ENCODE measurements around the gene DGKG. TPM values are rescaled to one million over a fixed set of nuclear protein-coding genes. Genes with fewer than 3 reads are reported as not detected.

Gene DGKG
- total RNA-seq, 2 experiments from 2014 or later, result 0.19 to 0.54 TPM

DNA sequence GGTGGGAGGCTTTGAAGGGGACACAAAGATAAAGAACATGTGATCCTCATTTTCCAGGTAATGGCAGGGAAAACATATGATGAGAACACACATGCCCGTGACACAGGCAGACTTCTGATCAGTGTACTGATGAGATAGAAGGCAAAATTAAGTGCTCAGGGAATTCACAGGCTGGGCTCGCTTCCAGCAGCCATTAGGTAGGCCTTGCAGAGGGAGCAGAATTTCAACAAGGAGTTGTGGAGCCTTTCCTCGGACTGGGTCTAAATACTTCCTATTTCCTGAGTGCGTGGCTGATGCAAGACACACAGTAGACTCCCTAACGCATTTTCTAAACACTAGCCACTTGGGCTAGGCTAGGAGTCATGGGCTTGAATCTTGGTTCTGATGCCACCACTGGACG lies 179.2 kb downstream of the DGKG start:
- Mint-ChIP-seq H3K36me3 (no peaks in the 10 kb centered on the region), H3K4me1 (peaks cover 23% of the 10 kb centered on the region), H3K27me3 (peaks cover 5% of the 10 kb centered on the region), H3K9me3 (peaks cover 2% of the 10 kb centered on the region), H3K27ac (no peak overlapping the region), H3K4me3 (no peak overlapping the region)
- POLR2A ChIA-PET, result no interaction called here
- ATAC-seq (ENCODE audit: low read depth) (no peak), DNase-seq (no peak)

- DNase-seq, result no peak
- H3K9me3 Mint-ChIP-seq, result no peaks in the 10 kb centered on the region
- H3K27ac Mint-ChIP-seq, result no peak overlapping the region
- peaks cover 10% of the 10 kb centered on the region for H3K27me3 Mint-ChIP-seq
- no peak for ATAC-seq (ENCODE audit: low read depth)
- H3K4me1 Mint-ChIP-seq, result peaks cover 19% of the 10 kb centered on the region
- H3K36me3 Mint-ChIP-seq, result no peaks in the 10 kb centered on the region
- POLR2A ChIA-PET, result no interaction called here
- H3K4me3 Mint-ChIP-seq, result no peak overlapping the region
Observed at GRCh38 chr3:186181901-186182300, 180.1 kb downstream of the DGKG start.

- DNase-seq (no peak), ATAC-seq (ENCODE audit: low read depth) (no peak)
- peaks cover 9% of the 10 kb centered on the region for H3K27me3 Mint-ChIP-seq
- H3K4me3 Mint-ChIP-seq, result no peak overlapping the region
- POLR2A ChIA-PET, result no interaction called here
- H3K36me3 Mint-ChIP-seq, result no peaks in the 10 kb centered on the region
- no peaks in the 10 kb centered on the region for H3K9me3 Mint-ChIP-seq
- H3K27ac Mint-ChIP-seq, result no peak overlapping the region
- peaks cover 14% of the 10 kb centered on the region for H3K4me1 Mint-ChIP-seq
Observed at GRCh38 chr3:186180891-186181481, 181.0 kb downstream of the DGKG start.

DNA sequence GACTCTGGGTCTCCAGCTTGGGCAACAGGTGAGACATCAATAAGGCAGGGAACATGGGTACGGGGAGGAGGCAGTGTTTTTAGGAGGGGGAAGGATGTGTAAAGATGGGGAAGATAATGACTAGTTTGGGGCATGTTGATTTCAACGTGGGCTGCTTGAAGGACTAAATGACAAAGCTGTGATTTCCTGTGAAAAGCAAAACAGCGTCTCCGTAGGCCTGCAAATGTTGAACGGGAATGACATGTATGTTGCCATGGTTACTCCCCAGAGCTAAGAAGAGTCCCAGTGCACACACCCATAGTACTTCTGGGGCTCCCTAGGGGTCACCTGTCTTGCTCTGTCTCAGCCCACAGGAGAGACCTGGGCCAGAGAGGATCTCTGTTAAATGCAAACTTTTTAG lies 181.9 kb downstream of the DGKG start:
- H3K27me3 Mint-ChIP-seq, result peaks cover 9% of the 10 kb centered on the region
- no peak for ATAC-seq (ENCODE audit: low read depth)
- POLR2A ChIA-PET, result no interaction called here

DNA sequence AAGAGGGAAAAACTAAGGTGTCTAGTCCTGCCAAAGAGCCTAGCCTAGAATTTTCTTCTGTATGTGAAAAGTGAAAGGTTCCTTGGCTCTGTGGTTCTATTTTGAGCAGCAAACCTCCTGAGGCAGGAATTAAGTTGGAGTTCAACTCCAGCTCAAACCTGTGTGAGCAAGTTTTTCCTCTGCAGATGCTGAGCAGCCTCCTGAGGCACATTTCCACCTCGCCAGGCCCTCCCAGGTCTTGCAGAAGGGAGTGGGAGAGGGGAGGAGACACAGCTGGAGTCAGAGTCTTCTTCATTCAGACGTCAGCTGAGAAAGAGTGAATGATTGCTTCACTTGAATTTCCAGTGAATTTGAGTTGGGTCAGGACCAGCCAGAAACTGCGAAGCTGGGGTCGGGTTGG lies 183.6 kb downstream of the DGKG start:
- no peak overlapping the region for H3K4me3 Mint-ChIP-seq

More for the DNA sequence above, 181.9 kb downstream of the DGKG start:
- H3K4me3 Mint-ChIP-seq, result no peak overlapping the region
- H3K36me3 Mint-ChIP-seq, result no peaks in the 10 kb centered on the region
- peaks cover 9% of the 10 kb centered on the region for H3K4me1 Mint-ChIP-seq
- no peak overlapping the region for H3K27ac Mint-ChIP-seq
- no peak for DNase-seq
- no peaks in the 10 kb centered on the region for H3K9me3 Mint-ChIP-seq

DNA sequence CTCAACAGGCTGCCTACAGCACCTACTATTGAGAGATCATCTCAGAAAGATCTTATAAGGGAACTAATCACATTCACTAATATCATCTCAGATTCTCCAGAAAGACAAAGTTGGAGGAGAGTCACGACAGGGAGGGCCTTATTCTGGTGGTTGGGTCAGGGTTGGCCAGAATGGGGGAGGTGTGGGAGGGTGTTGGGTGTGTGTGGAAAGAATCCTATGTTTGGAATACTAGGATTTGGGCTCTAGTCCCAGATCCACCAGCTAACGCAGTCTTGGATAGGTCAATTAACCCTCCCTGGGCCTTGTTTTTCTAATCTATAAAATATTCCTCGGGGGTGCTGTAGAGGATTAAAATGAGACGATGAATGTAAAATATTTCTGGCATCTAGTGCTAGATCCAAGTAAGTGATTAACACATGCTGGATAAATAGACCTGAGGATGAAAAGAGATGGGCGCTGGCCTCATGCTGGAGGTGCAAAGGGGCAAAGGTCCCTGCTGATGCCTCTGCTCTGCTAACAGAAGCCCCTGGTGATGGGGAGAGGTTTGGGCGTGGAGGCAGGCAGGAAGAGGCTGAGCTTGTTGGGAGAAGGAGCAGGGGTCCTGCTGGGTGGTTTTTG lies 185.6 kb downstream of the DGKG start:
- no peak for DNase-seq
- Mint-ChIP-seq H3K4me3 (no peak overlapping the region), H3K9me3 (no peaks in the 10 kb centered on the region), H3K4me1 (peaks cover 2% of the 10 kb centered on the region), H3K27me3 (peaks cover 9% of the 10 kb centered on the region), H3K36me3 (no peaks in the 10 kb centered on the region), H3K27ac (no peak overlapping the region)
- ATAC-seq (ENCODE audit: low read depth), result no peak
- POLR2A ChIA-PET, result no interaction called here

More for the DNA sequence above, 183.6 kb downstream of the DGKG start:
- POLR2A ChIA-PET, result no interaction called here
- Mint-ChIP-seq H3K27ac (no peak overlapping the region), H3K9me3 (no peaks in the 10 kb centered on the region), H3K4me1 (peaks cover 3% of the 10 kb centered on the region), H3K27me3 (peaks cover 9% of the 10 kb centered on the region), H3K36me3 (no peaks in the 10 kb centered on the region)
- DNase-seq (no peak), ATAC-seq (ENCODE audit: low read depth) (no peak)

GRCh38 chr3:186173224-186173815 lies 188.7 kb downstream of the DGKG start:
- DNase-seq (no peak), ATAC-seq (ENCODE audit: low read depth) (no peak)
- no peak overlapping the region for H3K27ac Mint-ChIP-seq
- POLR2A ChIA-PET, result no interaction called here
- H3K36me3 Mint-ChIP-seq, result peaks cover 1% of the 10 kb centered on the region
- H3K9me3 Mint-ChIP-seq, result peaks cover 3% of the 10 kb centered on the region
- no peaks in the 10 kb centered on the region for H3K4me1 Mint-ChIP-seq
- no peak overlapping the region for H3K4me3 Mint-ChIP-seq
- H3K27me3 Mint-ChIP-seq, result peaks cover 12% of the 10 kb centered on the region

DNA sequence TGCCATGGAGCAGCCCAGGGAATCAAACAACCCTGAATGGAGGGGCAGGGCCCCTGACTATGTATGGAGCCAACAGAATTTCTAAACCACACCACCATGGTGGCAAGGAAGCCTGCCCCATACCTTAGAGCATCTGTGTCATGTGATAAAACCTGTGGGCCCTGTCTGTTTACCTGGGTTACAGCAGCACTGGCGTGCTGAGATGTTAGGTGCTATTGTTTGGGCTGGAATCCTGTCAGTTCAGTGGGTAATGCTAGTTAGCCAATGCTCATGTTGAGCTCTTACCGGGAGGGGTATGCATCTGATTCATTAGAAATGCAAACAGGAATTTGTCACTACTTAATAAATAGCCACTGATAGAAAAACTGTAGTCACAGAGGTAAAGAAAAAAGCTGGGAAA lies 189.7 kb downstream of the DGKG start:
- DNase-seq, result no peak
- no peak for ATAC-seq (ENCODE audit: low read depth)
- Mint-ChIP-seq H3K4me1 (no peaks in the 10 kb centered on the region), H3K9me3 (peaks cover 6% of the 10 kb centered on the region), H3K36me3 (peaks cover 1% of the 10 kb centered on the region), H3K27ac (no peak overlapping the region), H3K27me3 (peaks cover 16% of the 10 kb centered on the region), H3K4me3 (no peak overlapping the region)
- POLR2A ChIA-PET, result no interaction called here

DNA sequence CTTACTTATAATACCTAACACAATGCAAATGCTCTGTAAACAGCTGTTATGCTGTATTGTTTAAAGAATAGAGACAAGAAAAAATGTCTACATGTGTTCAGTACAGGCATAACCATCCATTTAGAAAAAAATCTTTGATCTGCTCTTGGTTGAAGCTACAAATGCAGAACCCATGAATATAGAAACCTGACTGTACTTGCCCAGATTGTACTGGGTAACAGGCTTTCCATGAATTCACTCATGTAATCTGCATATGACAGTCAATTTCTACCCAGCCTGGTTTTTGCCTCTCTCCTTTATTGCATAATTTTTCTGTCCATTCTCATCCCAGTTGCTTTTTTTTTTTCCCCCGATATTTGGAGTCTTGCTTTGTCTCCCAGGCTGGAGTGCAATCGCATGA lies 190.5 kb downstream of the DGKG start:
- Mint-ChIP-seq H3K36me3 (peaks cover 1% of the 10 kb centered on the region), H3K27me3 (peaks cover 13% of the 10 kb centered on the region), H3K4me1 (no peaks in the 10 kb centered on the region), H3K9me3 (peaks cover 6% of the 10 kb centered on the region), H3K27ac (no peak overlapping the region), H3K4me3 (no peak overlapping the region)
- ATAC-seq (ENCODE audit: low read depth) (no peak), DNase-seq (no peak)
- POLR2A ChIA-PET, result no interaction called here

GRCh38 chr3:186170516-186170915 lies 191.5 kb downstream of the DGKG start:
- no peak overlapping the region for H3K27ac Mint-ChIP-seq
- POLR2A ChIA-PET, result no interaction called here
- H3K4me3 Mint-ChIP-seq, result no peak overlapping the region

DNA sequence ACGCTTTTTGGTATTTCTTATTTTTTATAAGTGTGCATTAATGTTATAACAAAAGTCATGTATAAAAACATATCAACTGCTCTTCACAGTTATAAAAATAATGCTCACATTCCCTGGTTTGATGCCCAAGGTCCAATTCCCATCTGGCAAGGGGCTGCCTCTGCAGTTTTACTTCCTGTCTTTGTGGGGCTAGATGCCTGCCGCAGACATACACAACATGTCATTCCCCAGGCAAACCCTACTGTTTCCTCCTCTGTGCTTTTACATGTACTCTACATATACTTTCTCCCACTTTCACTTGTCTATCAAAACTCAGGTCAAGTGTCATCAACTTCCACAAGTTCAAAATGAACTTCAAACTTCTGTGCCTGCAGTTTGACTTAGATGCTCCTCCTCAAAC lies 192.7 kb downstream of the DGKG start:
- H3K27me3 Mint-ChIP-seq, result peaks cover 23% of the 10 kb centered on the region
- ATAC-seq (ENCODE audit: low read depth) (no peak), DNase-seq (no peak)
- peaks cover 1% of the 10 kb centered on the region for H3K36me3 Mint-ChIP-seq
- no peak overlapping the region for H3K27ac Mint-ChIP-seq
- H3K4me3 Mint-ChIP-seq, result no peak overlapping the region
- peaks cover 6% of the 10 kb centered on the region for H3K9me3 Mint-ChIP-seq
- POLR2A ChIA-PET, result no interaction called here
- peaks cover 2% of the 10 kb centered on the region for H3K4me1 Mint-ChIP-seq

More at GRCh38 chr3:186170516-186170915, 191.5 kb downstream of the DGKG start:
- DNase-seq, result no peak
- ATAC-seq (ENCODE audit: low read depth), result no peak
- H3K4me1 Mint-ChIP-seq, result peaks cover 2% of the 10 kb centered on the region
- peaks cover 1% of the 10 kb centered on the region for H3K36me3 Mint-ChIP-seq
- peaks cover 17% of the 10 kb centered on the region for H3K27me3 Mint-ChIP-seq
- peaks cover 6% of the 10 kb centered on the region for H3K9me3 Mint-ChIP-seq

- Mint-ChIP-seq H3K36me3 (peaks cover 1% of the 10 kb centered on the region), H3K4me1 (peaks cover 2% of the 10 kb centered on the region), H3K4me3 (no peak overlapping the region), H3K9me3 (peaks cover 6% of the 10 kb centered on the region), H3K27me3 (peaks cover 23% of the 10 kb centered on the region), H3K27ac (no peak overlapping the region)
- DNase-seq (no peak), ATAC-seq (ENCODE audit: low read depth) (no peak)
- POLR2A ChIA-PET, result no interaction called here
Observed at GRCh38 chr3:186168976-186169375, 193.1 kb downstream of the DGKG start.

DNA sequence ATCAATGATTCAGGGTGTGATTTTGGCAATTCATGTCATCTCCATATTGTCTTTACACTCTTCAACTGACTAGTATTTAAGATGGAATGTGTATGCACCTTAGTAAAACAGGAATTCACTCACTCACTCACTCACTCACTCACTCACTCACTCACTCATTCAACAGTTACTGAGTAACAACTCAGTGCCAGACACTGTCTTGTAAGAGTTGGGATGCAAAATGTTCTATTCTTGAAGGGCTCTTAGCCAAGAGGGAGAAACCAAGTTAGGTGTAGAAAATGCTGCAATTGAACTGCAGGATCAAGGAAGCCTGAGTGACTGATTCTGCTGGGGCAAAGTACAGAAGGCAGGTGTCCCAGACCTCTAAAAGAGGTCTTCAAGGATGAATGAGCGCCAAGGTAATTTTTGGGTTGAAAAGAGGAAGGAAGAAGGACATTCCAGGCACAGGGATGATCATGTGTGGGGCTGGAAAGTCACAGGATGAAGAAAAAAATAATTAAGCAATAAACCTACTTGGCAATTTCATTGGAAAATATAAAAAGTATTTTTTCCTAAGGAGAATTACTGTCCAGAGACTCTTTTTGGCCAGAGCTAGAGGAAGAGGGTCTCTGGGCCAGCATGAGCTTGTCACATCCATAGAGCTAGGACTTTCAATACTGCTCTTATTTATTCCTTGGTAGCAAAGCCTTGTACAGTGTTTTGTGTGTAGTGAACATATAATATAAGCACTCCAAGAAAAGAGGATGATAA lies 194.2 kb downstream of the DGKG start:
- DNase-seq (no peak), ATAC-seq (ENCODE audit: low read depth) (no peak)
- Mint-ChIP-seq H3K4me3 (no peak overlapping the region), H3K9me3 (peaks cover 6% of the 10 kb centered on the region), H3K27me3 (peaks cover 35% of the 10 kb centered on the region), H3K4me1 (peaks cover 2% of the 10 kb centered on the region), H3K27ac (no peak overlapping the region), H3K36me3 (peaks cover 1% of the 10 kb centered on the region)
- POLR2A ChIA-PET, result no interaction called here

Measured in activated naive CD8-positive, alpha-beta T cell treated with anti-CD3 and anti-CD28 coated beads, Interleukin-2, amount 10 ng/mL, durations not matched to agents 7 days and 5 days (primary cell).